ENCODE measurements around the gene PHYHD1. TPM values are rescaled to one million over a fixed set of nuclear protein-coding genes. Genes with fewer than 3 reads are reported as not detected.
"Not testable (repeated sequence)": the region's sequence is repeated elsewhere in the genome, so short reads cannot be mapped to it uniquely, and the experiment has no call there.

The PHYHD1 gene
- total RNA-seq, 2 donors from 2014 or later, result 1.8 to 6.6 TPM

- DNase-seq, result no peak
- H3K9ac ChIP-seq (ENCODE audit: low read depth in 2 of 2, low read length in 2 of 2), result peak overlapping the region; percentile 96 to 99
- no peaks in the 10 kb centered on the region for H3K9me3 ChIP-seq
- peak overlapping the region; percentile 90 for H3K4me3 ChIP-seq
- H3K27ac ChIP-seq, result peak overlapping the region; percentile 88
- TF ChIP-seq, protein P1, sequence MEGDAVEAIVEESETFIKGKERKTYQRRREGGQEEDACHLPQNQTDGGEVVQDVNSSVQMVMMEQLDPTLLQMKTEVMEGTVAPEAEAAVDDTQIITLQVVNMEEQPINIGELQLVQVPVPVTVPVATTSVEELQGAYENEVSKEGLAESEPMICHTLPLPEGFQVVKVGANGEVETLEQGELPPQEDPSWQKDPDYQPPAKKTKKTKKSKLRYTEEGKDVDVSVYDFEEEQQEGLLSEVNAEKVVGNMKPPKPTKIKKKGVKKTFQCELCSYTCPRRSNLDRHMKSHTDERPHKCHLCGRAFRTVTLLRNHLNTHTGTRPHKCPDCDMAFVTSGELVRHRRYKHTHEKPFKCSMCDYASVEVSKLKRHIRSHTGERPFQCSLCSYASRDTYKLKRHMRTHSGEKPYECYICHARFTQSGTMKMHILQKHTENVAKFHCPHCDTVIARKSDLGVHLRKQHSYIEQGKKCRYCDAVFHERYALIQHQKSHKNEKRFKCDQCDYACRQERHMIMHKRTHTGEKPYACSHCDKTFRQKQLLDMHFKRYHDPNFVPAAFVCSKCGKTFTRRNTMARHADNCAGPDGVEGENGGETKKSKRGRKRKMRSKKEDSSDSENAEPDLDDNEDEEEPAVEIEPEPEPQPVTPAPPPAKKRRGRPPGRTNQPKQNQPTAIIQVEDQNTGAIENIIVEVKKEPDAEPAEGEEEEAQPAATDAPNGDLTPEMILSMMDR (IDR thresholded peaks at IDR 0.05), result no peak
- no peaks in the 10 kb centered on the region for H3K36me3 ChIP-seq
- intact Hi-C loops (cut with DNase I), result no loop called here
- H3K27me3 ChIP-seq, result no peaks in the 10 kb centered on the region
- peaks cover 5% of the 10 kb centered on the region for H3K4me1 ChIP-seq
These were observed 25.9 kb downstream of the PHYHD1 start for GRCh38 chr9:128946571-128947276.

- intact Hi-C loops (cut with DNase I), result no loop called here
- peaks cover 5% of the 10 kb centered on the region for H3K4me1 ChIP-seq
- peak overlapping the region; percentile 96 to 99 for H3K9ac ChIP-seq (ENCODE audit: low read depth in 2 of 2, low read length in 2 of 2)
- H3K4me3 ChIP-seq, result peak overlapping the region; percentile 90
- H3K27me3 ChIP-seq, result no peaks in the 10 kb centered on the region
- TF ChIP-seq, protein P1 (IDR thresholded peaks at IDR 0.05), result no peak
- no peaks in the 10 kb centered on the region for H3K36me3 ChIP-seq
- DNase-seq, result no peak
- peak overlapping the region; percentile 88 for H3K27ac ChIP-seq
- H3K9me3 ChIP-seq, result no peaks in the 10 kb centered on the region
These were observed 26.4 kb downstream of the PHYHD1 start for GRCh38 chr9:128947277-128947526.

GRCh38 chr9:128947527-128948301 lies 26.9 kb downstream of the PHYHD1 start, which contains the start of the genes DOLK and NUP188:
DOLK (minus strand) TSS chr9:128947603; CDS start chr9:128947303, 300 bp downstream.
NUP188 (plus strand) TSS chr9:128947699; CDS start chr9:128947720, 21 bp downstream.
- intact Hi-C loops (cut with DNase I), result no loop called here
- TF ChIP-seq, protein P1 (IDR thresholded peaks at IDR 0.05), result no peak
- H3K9me3 ChIP-seq, result no peaks in the 10 kb centered on the region
- peak within 1 kb of the TSS; percentile 90 for H3K4me3 ChIP-seq
- H3K4me1 ChIP-seq, result peaks cover 5% of the 10 kb centered on the region
- no peaks in the 10 kb centered on the region for H3K27me3 ChIP-seq
- peak within 1 kb of the TSS; percentile 88 for H3K27ac ChIP-seq
- no peaks in the 10 kb centered on the region for H3K36me3 ChIP-seq
- peak within 1 kb of the TSS; percentile 96 to 99 for H3K9ac ChIP-seq (ENCODE audit: low read depth in 2 of 2, low read length in 2 of 2)
- peak; percentile 98 for DNase-seq

GRCh38 chr9:128961403-128961802 lies 40.6 kb downstream of the PHYHD1 start:
- H3K36me3 ChIP-seq; H3K9ac ChIP-seq (ENCODE audit: low read depth in 2 of 2, low read length in 2 of 2); intact Hi-C loops (cut with DNase I); H3K27ac ChIP-seq; H3K27me3 ChIP-seq; H3K4me3 ChIP-seq; DNase-seq; H3K4me1 ChIP-seq; H3K9me3 ChIP-seq: not testable (repeated sequence)

- intact Hi-C loops (cut with DNase I), result no loop called here
- no peaks in the 10 kb centered on the region for H3K9me3 ChIP-seq
- H3K9ac ChIP-seq (ENCODE audit: low read depth in 2 of 2, low read length in 2 of 2), result no peak overlapping the region
- H3K4me3 ChIP-seq, result no peak overlapping the region
- TF ChIP-seq, protein P1 (IDR thresholded peaks at IDR 0.05), result no peak
- no peaks in the 10 kb centered on the region for H3K4me1 ChIP-seq
- no peak for DNase-seq
- peaks cover 7% of the 10 kb centered on the region for H3K36me3 ChIP-seq
- H3K27ac ChIP-seq, result no peak overlapping the region
- no peaks in the 10 kb centered on the region for H3K27me3 ChIP-seq
These were observed 48.7 kb downstream of the PHYHD1 start for GRCh38 chr9:128969491-128969890.

DNA sequence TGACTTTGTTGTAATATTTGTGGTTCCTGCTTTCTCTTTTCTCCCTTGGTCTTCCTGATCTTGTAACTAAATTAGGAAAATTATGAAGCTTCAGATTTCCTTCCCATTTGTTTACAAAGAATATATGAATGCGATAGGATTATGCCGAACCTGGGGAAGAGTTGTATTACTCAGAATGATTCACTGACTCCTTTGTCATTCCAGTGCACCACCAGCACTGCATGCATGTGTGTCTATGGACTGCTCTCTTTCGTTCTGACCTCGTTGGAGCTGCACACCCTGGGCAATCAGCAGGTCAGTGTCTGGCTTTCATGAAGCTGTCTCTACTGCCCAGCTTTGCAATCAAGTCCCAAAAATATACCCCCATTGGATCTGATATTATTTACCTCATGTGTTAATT lies 52.2 kb downstream of the PHYHD1 start:
- Histone ChIP-seq H3K9me3 (no peaks in the 10 kb centered on the region), H3K27me3 (no peaks in the 10 kb centered on the region), H3K27ac (no peak overlapping the region), H3K4me3 (no peak overlapping the region), H3K36me3 (peaks cover 7% of the 10 kb centered on the region), H3K4me1 (no peaks in the 10 kb centered on the region), H3K9ac (ENCODE audit: low read depth in 2 of 2, low read length in 2 of 2) (no peak overlapping the region)
- TF ChIP-seq, protein P1 (IDR thresholded peaks at IDR 0.05), result no peak
- no peak for DNase-seq
- intact Hi-C loops (cut with DNase I), result no loop called here
